ENCODE data around the gene SLC18A2.

SLC18A2 gene

DNA sequence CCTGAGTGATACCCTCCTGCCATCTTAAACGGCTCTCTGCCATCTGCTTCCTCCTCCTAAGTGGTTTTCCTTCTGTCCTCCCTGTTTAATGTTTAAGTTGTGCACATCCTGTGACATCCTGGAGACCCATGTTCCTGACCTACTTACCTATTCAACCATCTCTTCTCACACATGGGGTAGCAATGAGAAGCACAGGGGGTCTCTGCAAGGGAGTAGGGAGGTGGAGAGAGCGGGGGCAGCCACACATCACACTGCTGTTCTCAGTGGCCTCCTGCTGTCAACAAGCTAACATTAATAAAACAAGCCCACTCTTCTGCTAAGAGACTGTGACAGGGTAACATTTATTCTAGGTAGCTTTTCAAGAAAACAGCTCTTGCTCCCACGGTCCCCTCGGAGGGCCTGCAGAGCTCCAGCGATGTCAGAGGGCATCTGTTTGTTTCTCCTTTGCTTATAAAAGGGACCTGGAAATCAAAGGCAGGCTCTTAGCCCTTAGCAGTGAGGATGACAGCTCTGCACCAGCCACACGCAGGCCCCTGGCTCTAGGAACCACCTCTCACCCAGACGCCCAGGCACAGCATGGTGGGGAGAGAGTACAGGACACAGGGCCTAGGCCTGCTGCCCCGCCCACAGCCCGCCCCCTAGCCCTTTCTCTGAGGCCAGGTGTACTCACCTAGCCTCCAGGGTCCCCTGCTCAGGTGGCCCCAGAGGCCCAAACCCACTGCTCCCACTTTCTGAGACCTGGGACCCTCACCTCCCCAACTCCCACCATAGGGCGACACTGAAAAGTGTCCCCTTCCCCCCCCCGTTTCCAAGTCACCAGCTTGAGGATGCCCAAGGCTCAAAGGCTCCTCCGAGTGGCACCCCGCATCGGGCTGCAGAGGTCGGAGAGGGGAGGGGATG lies 943 bp upstream of the SLC18A2 start:
- Histone ChIP-seq H3K9ac (ENCODE audit: low read depth, low read length) (no peak overlapping the region), H3K4me1 (ENCODE audit: control insufficient read depth, insufficient read depth, low read length) (no peaks in the 10 kb centered on the region), H3K36me3 (ENCODE audit: insufficient read depth, low read length) (no peaks in the 10 kb centered on the region), H3K27me3 (ENCODE audit: control insufficient read depth, insufficient read depth, low read length) (peaks cover 74% of the 10 kb centered on the region), H3K4me2 (ENCODE audit: low read length) (no peak overlapping the region), H3K4me3 (ENCODE audit: low read length) (no peak overlapping the region), H3K9me3 (replicated peaks; ENCODE audit: low read length) (no peaks in the 10 kb centered on the region)

GRCh38 chr10:117241541-117242462 lies 888 bp downstream of the SLC18A2 start:
- Histone ChIP-seq H3K27me3 (ENCODE audit: control insufficient read depth, insufficient read depth, low read length) (peaks cover 66% of the 10 kb centered on the region), H3K4me2 (ENCODE audit: low read length) (no peak overlapping the region), H3K4me3 (ENCODE audit: low read length) (no peak overlapping the region), H3K9ac (ENCODE audit: low read depth, low read length) (no peak overlapping the region), H3K36me3 (ENCODE audit: insufficient read depth, low read length) (no peaks in the 10 kb centered on the region), H3K9me3 (replicated peaks; ENCODE audit: low read length) (no peaks in the 10 kb centered on the region), H3K4me1 (ENCODE audit: control insufficient read depth, insufficient read depth, low read length) (no peaks in the 10 kb centered on the region)

DNA sequence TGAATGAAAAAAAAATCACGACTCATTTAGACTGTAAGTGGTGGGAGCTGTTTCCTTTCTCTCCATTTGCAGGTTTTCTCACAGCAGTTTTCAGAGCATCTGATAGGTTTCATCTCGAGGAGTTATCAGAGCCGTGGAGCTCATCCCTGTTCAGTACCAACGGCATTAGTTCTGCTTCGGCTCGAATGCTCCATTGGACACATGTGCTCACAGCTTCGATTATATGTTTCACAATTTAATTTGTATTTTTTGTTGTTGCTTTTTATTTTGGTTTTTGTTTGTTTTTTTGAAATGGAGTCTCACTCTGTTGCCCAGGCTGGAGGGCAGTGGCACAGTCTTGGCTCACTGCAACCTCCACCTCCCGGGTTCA lies 1.5 kb downstream of the SLC18A2 start:
- H3K9ac ChIP-seq (ENCODE audit: low read depth, low read length): no peak overlapping the region
- no peak overlapping the region for H3K4me3 ChIP-seq (ENCODE audit: low read length)
- H3K36me3 ChIP-seq (ENCODE audit: insufficient read depth, low read length): no peaks in the 10 kb centered on the region
- H3K4me2 ChIP-seq (ENCODE audit: low read length): no peak overlapping the region
- no peaks in the 10 kb centered on the region for H3K9me3 ChIP-seq (replicated peaks; ENCODE audit: low read length)
- H3K4me1 ChIP-seq (ENCODE audit: control insufficient read depth, insufficient read depth, low read length): no peaks in the 10 kb centered on the region
- H3K27me3 ChIP-seq (ENCODE audit: control insufficient read depth, insufficient read depth, low read length): peaks cover 66% of the 10 kb centered on the region

- Histone ChIP-seq H3K27me3 (ENCODE audit: control insufficient read depth, insufficient read depth, low read length) (peaks cover 64% of the 10 kb centered on the region), H3K9ac (ENCODE audit: low read depth, low read length) (no peak overlapping the region), H3K9me3 (replicated peaks; ENCODE audit: low read length) (no peaks in the 10 kb centered on the region), H3K4me2 (ENCODE audit: low read length) (no peak overlapping the region), H3K4me1 (ENCODE audit: control insufficient read depth, insufficient read depth, low read length) (no peaks in the 10 kb centered on the region), H3K36me3 (ENCODE audit: insufficient read depth, low read length) (no peaks in the 10 kb centered on the region), H3K4me3 (ENCODE audit: low read length) (no peak overlapping the region)
Measured at GRCh38 chr10:117246997-117247671, 6.2 kb downstream of the SLC18A2 start.

DNA sequence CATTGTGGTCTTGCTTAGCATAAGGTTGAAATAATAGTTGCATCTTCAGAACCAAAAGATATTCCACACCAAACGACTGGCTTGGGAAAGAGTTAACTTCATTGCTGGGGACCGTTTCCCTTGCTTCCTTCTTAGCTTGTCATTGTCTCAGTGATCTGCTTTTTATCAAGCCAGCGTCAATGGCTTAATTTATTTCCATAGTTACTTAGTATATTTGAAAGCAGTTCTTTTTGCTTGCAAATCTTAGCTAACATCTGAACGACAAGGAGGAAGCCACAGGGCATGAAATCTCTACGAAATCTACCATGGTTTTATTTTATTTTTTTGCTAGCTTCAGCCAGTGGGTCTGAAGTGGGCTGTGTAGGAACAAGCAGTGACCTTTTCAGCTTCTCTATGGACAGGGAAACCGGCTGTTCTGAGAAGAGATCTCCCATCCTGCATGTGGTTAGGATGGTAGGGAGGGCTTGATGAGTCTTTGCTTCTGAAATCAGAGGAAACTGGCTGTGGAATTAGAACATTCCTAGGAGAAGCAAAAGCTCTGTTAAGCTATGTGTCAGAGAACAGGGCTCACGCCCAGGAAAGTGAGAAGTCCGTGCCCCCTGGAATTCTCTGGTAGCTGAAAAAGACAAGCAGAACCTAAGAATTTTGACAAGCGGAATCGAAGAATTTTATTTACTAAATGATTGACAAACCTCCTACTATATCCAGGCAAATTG lies 8.0 kb downstream of the SLC18A2 start:
- Histone ChIP-seq H3K9me3 (replicated peaks; ENCODE audit: low read length) (no peaks in the 10 kb centered on the region), H3K27me3 (ENCODE audit: control insufficient read depth, insufficient read depth, low read length) (peaks cover 49% of the 10 kb centered on the region), H3K9ac (ENCODE audit: low read depth, low read length) (no peak overlapping the region), H3K4me3 (ENCODE audit: low read length) (no peak overlapping the region), H3K36me3 (ENCODE audit: insufficient read depth, low read length) (no peaks in the 10 kb centered on the region), H3K4me1 (ENCODE audit: control insufficient read depth, insufficient read depth, low read length) (no peaks in the 10 kb centered on the region), H3K4me2 (ENCODE audit: low read length) (no peak overlapping the region)

DNA sequence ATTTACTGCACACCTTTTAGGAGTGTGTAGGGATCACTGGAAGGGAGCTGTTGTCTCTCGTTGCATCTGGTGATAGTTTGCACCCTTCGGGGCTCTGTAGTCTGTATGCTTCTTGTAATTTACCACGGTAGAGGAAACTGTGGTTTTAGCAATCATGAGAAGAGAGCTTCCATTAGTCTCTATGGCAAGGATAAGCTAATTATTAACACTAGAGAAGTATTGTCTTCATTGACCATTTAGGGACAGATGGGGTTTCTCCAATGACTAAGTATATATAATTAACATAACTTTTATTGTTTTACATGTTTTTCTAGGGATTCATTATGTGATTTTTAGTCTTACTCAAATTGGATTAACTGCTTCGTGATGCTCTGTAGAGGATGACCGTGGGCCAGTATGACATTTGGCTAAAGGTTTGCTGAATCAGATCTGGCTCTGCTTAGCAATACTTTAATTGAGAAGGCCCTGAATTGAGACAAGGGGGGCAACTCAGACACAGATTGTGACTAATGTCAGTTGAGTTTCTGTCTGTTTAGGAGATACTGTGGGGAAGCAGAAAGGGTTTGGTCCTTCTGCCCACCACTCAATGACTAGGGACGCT lies 8.7 kb downstream of the SLC18A2 start:
- H3K4me2 ChIP-seq (ENCODE audit: low read length): no peak overlapping the region
- peaks cover 42% of the 10 kb centered on the region for H3K27me3 ChIP-seq (ENCODE audit: control insufficient read depth, insufficient read depth, low read length)
- no peak overlapping the region for H3K9ac ChIP-seq (ENCODE audit: low read depth, low read length)
- H3K9me3 ChIP-seq (replicated peaks; ENCODE audit: low read length): no peaks in the 10 kb centered on the region
- H3K36me3 ChIP-seq (ENCODE audit: insufficient read depth, low read length): no peaks in the 10 kb centered on the region
- no peaks in the 10 kb centered on the region for H3K4me1 ChIP-seq (ENCODE audit: control insufficient read depth, insufficient read depth, low read length)
- H3K4me3 ChIP-seq (ENCODE audit: low read length): no peak overlapping the region

DNA sequence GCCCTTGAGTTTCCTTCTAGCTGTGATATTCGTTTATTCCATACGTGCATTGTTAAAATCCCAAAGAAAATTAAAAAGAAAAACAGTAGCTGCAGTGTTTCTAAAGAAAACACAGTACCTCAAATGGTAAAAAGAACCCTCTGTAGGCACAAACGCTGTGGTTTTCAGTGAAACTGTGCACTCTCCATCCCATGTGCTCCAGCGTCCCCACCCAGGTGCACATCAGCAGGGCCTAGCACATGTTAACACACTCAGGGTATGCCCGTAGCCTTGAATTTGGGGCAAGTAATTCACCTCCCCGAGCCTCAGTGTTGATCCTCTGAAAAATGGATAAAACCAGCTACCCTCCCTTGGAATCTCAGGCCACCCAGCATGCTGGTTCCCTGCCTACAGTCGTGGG lies 9.5 kb downstream of the SLC18A2 start:
- no peaks in the 10 kb centered on the region for H3K36me3 ChIP-seq (ENCODE audit: insufficient read depth, low read length)
- H3K27me3 ChIP-seq (ENCODE audit: control insufficient read depth, insufficient read depth, low read length): peaks cover 35% of the 10 kb centered on the region
- no peaks in the 10 kb centered on the region for H3K9me3 ChIP-seq (replicated peaks; ENCODE audit: low read length)
- H3K9ac ChIP-seq (ENCODE audit: low read depth, low read length): no peak overlapping the region
- no peaks in the 10 kb centered on the region for H3K4me1 ChIP-seq (ENCODE audit: control insufficient read depth, insufficient read depth, low read length)
- no peak overlapping the region for H3K4me2 ChIP-seq (ENCODE audit: low read length)
- no peak overlapping the region for H3K4me3 ChIP-seq (ENCODE audit: low read length)

DNA sequence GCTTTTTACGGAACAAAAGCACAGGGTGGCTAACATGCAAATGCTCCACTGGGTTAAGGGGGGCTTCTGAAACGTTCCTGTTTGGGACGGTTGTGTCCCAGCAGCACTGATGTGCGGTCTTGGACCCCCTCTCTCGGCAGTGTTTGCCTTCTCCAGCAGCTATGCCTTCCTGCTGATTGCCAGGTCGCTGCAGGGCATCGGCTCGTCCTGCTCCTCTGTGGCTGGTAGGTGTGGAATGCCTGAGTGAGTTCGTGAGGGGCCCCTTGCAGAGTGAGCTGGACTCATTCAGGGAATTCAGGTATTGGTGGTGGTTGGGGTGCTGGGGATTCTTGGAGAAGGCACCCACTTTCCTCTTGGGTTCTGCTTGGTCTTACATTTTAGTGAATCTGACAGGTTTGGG lies 13.0 kb downstream of the SLC18A2 start:
- Histone ChIP-seq H3K27me3 (ENCODE audit: control insufficient read depth, insufficient read depth, low read length) (peaks cover 27% of the 10 kb centered on the region), H3K9ac (ENCODE audit: low read depth, low read length) (no peak overlapping the region)

GRCh38 chr10:117254338-117254737 lies 13.4 kb downstream of the SLC18A2 start:
- H3K4me3 ChIP-seq (ENCODE audit: low read length): no peak overlapping the region
- H3K36me3 ChIP-seq (ENCODE audit: insufficient read depth, low read length): no peaks in the 10 kb centered on the region
- H3K9ac ChIP-seq (ENCODE audit: low read depth, low read length): no peak overlapping the region
- H3K4me2 ChIP-seq (ENCODE audit: low read length): no peak overlapping the region
- no peaks in the 10 kb centered on the region for H3K4me1 ChIP-seq (ENCODE audit: control insufficient read depth, insufficient read depth, low read length)
- H3K9me3 ChIP-seq (replicated peaks; ENCODE audit: low read length): no peaks in the 10 kb centered on the region
- H3K27me3 ChIP-seq (ENCODE audit: control insufficient read depth, insufficient read depth, low read length): peaks cover 27% of the 10 kb centered on the region

More for the DNA sequence above, 13.0 kb downstream of the SLC18A2 start:
- Histone ChIP-seq H3K9me3 (replicated peaks; ENCODE audit: low read length) (no peaks in the 10 kb centered on the region), H3K4me2 (ENCODE audit: low read length) (no peak overlapping the region), H3K4me3 (ENCODE audit: low read length) (no peak overlapping the region), H3K4me1 (ENCODE audit: control insufficient read depth, insufficient read depth, low read length) (no peaks in the 10 kb centered on the region), H3K36me3 (ENCODE audit: insufficient read depth, low read length) (no peaks in the 10 kb centered on the region)

DNA sequence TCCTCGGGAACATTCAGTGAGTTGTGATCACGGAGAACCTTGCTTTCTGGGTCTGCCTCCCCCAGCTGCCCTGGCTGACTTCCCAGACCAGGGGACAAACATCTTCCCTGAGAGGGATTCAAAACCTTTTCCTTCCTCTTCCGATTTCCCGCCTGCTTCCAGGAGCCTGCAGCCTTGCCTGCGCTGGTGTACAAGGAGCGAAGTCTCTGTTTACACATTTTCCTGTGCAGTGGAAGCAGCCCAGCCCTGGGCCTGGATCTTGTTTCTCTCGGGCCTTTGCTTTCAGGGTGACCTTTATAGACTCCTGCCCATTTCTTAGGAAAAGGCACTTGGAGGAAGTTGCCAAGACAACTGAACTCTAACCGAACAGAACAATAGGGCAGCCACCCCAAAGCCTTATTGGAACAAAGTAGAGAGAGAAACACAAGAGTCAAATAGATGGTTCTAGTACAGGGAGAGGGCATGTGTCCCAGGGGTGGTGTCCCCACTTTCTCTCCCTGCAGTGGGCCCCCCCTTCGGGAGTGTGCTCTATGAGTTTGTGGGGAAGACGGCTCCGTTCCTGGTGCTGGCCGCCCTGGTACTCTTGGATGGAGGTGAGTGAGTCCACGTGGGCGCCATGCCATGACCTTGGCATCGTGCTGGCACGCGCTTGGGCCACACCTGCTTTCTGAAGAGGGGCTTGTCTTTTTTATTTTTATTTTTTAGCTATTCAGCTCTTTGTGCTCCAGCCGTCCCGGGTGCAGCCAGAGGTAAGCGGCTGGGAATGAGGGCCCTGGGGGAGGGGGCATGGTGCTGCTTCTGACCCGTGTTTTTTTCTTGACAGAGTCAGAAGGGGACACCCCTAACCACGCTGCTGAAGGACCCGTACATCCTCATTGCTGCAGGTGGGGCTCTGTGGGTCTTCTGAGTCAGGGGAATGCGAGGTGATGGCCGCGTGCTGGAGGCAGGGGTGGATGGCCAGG lies 14.1 kb downstream of the SLC18A2 start:
- H3K9me3 ChIP-seq (replicated peaks; ENCODE audit: low read length): no peaks in the 10 kb centered on the region
- H3K9ac ChIP-seq (ENCODE audit: low read depth, low read length): no peak overlapping the region
- H3K4me3 ChIP-seq (ENCODE audit: low read length): no peak overlapping the region
- H3K4me1 ChIP-seq (ENCODE audit: control insufficient read depth, insufficient read depth, low read length): no peaks in the 10 kb centered on the region
- peaks cover 23% of the 10 kb centered on the region for H3K27me3 ChIP-seq (ENCODE audit: control insufficient read depth, insufficient read depth, low read length)
- H3K4me2 ChIP-seq (ENCODE audit: low read length): no peak overlapping the region
- no peaks in the 10 kb centered on the region for H3K36me3 ChIP-seq (ENCODE audit: insufficient read depth, low read length)

Data from skeletal muscle satellite cell (primary cell).